AG04450 (cell line): ENCODE data around the gene SEMA5A. TPM values are rescaled to one million over a fixed set of nuclear protein-coding genes. Genes with fewer than 3 reads are reported as not detected.

ENCODE experiments used
- CTCF ChIA-PET: fragments of 300-600, 350-600 bp; formaldehyde crosslinking; extraction: SDS; loops from one replicate; lab custom pipeline; 2022; ENCODE audit warnings: antibody characterized with exemption, inconsistent platforms; lab: Charles Lee
- POLR2A ChIA-PET: fragments of 350-600 bp; formaldehyde crosslinking; extraction: SDS; loops from one replicate; lab custom pipeline; 2021; ENCODE audit warnings: antibody characterized with exemption, inconsistent platforms; lab: Yijun Ruan, JAX
- DNase-seq: peaks from one replicate; pipeline ENCODE4 v3.0.0-alpha.2; 2011; ENCODE audit warnings: low read depth, low spot score
- H3K27ac ChIP-seq: one replicate; pipeline ENCODE4 v1.5.1; 2012; ENCODE audit warnings: low read depth, low read length, control low read depth
- H3K27me3 ChIP-seq: one replicate; pipeline ENCODE4 v1.6.0; 2012; ENCODE audit warnings: low read length; ENCODE audit not compliant: control insufficient read depth, insufficient read depth
- H3K4me3 ChIP-seq: 2 replicates; pipeline ENCODE4 v1.5.1; 2011; ENCODE audit warnings: mild to moderate bottlenecking, low read depth, low read length, control low read depth
- H3K9me3 ChIP-seq: 2 replicates; pipeline ENCODE4 v1.5.1; 2012; ENCODE audit warnings: low read length; ENCODE audit not compliant: control insufficient read depth, insufficient read depth
- polyA plus RNA-seq: library from polyadenylated mRNA; depleted of rRNA; stranded (reverse); fragments of >200 nt; gene quantifications from 2 replicates; pipeline ENCODE4 v1.2.3, GENCODE V29; 2011
- TF ChIP-seq, protein P1 (sequence below): IDR thresholded peaks from 2 replicates; pipeline ENCODE4 v1.5.1; 2011; ENCODE audit warnings: low read depth, low read length, control low read depth, inconsistent platforms

SEMA5A gene
- polyA plus RNA-seq, 1 experiment: 31.8 TPM

DNA sequence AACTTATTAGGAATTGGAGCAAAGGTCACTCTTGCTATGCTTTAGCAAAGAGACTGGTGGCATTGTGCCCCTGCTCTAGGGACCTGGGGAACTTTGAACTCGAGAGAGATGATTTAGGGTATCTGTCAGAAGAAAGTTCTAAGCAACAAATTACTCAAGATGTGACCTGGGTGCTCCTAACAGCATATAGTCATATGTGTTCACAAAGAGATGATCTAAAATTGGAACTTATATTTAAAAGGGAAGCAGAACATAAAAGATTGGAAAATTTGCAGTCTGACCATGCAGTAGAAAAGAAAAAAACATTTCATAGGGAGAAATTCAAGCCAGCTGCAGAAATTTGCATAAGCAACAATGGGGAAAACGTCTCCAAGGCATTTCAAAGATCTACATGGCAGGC lies 68.3 kb downstream of the SEMA5A start:
- ChIA-PET CTCF (no interaction called here), POLR2A (no interaction called here)
- TF ChIP-seq, protein P1, sequence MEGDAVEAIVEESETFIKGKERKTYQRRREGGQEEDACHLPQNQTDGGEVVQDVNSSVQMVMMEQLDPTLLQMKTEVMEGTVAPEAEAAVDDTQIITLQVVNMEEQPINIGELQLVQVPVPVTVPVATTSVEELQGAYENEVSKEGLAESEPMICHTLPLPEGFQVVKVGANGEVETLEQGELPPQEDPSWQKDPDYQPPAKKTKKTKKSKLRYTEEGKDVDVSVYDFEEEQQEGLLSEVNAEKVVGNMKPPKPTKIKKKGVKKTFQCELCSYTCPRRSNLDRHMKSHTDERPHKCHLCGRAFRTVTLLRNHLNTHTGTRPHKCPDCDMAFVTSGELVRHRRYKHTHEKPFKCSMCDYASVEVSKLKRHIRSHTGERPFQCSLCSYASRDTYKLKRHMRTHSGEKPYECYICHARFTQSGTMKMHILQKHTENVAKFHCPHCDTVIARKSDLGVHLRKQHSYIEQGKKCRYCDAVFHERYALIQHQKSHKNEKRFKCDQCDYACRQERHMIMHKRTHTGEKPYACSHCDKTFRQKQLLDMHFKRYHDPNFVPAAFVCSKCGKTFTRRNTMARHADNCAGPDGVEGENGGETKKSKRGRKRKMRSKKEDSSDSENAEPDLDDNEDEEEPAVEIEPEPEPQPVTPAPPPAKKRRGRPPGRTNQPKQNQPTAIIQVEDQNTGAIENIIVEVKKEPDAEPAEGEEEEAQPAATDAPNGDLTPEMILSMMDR: no peak
- Histone ChIP-seq H3K27me3 (no peaks in the 10 kb centered on the region), H3K9me3 (peaks cover 14% of the 10 kb centered on the region), H3K27ac (no peak overlapping the region), H3K4me3 (no peak overlapping the region)
- DNase-seq: no peak

DNA sequence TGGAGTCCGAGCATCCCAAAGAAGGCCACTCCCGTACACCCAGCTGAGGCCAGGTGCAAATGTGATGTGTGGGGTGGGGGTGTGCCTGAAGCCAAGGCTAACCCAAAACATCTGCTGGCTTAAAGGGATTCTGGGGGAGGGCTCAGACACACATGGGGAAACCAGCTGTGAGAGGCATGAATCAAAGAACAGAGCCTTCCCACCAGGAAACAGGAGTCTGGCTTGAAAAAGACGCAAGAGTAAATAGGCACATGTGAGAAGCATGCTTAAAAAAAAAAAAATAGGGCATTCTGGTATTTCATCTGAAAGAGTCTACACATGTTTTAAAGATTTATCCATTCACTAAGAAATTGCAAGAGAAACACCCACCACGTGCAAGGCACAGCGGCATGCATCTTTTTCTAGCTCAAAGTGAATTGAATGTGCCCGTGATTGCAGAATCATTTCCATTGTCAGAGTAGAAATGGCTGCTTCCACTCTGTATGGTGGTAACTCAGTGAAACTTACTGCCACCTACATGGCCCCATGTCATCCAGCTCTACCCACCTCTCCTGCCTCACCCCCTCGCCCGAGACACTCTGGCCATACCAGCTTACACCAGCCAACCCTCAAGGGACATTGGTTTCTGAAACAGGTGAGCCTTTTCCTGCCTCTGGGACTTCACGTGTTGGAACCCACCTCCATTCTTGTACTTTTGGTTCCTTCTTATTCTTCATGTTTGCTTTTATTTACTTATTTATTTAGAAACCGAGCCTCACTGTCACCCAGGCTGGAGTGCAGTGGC lies 71.5 kb downstream of the SEMA5A start:
- CTCF ChIA-PET: no interaction called here
- H3K9me3 ChIP-seq: peaks cover 14% of the 10 kb centered on the region

DNA sequence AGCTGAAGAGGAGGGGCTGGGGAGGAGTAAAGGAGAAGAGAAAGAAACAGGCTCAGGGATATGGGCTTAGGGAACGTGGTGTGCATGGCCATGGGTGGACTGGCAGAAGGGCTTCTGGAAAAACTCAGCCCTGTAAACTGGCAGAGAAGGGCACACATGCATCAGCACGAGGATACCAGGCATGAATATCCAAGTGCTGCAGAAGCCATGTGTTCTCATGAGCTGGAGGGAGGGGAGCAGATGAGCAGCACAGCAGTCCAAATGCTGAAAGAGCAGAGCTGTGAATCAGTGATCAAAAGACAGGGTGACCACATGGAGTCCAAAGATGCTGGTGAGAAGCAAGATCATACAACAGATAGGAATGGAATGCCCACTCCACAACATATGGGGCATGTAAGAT lies 72.3 kb downstream of the SEMA5A start:
- Histone ChIP-seq H3K27ac (no peak overlapping the region), H3K9me3 (peaks cover 12% of the 10 kb centered on the region), H3K4me3 (no peak overlapping the region), H3K27me3 (no peaks in the 10 kb centered on the region)
- TF ChIP-seq, protein P1: no peak
- ChIA-PET CTCF (no interaction called here), POLR2A (no interaction called here)
- DNase-seq: no peak

More for the DNA sequence above, 71.5 kb downstream of the SEMA5A start:
- TF ChIP-seq, protein P1: no peak
- Histone ChIP-seq H3K4me3 (no peak overlapping the region), H3K27me3 (no peaks in the 10 kb centered on the region), H3K27ac (no peak overlapping the region)
- no peak for DNase-seq
- POLR2A ChIA-PET: no interaction called here

DNA sequence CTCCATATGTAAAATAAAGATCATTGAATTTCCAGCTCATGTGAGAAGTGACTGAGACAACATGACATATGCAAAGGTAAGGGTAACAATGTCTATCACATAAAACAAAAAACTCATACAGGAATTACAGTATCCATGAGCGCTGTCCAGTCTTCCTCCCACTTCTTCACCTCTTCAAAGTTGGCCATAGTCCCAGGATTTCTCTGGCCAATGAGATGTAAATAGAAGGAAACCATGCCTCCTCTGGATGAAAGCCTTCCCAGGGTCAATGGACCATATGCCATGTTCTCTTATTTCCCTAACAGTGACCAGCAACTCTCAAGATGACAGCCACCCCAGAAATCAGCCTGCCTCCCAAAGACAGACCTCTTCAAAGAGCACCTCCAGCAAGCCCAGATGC lies 75.5 kb downstream of the SEMA5A start:
- ChIA-PET POLR2A (no interaction called here), CTCF (interaction anchor here (1.0 to 1.1 kb wide), 2 partner anchors 19 to 74 kb away, joined by 3 read pairs; no protein-coding TSS in a partner anchor)
- no peak overlapping the region for H3K4me3 ChIP-seq
- DNase-seq: no peak
- H3K27me3 ChIP-seq: no peaks in the 10 kb centered on the region
- TF ChIP-seq, protein P1: no peak
- H3K27ac ChIP-seq: no peak overlapping the region
- H3K9me3 ChIP-seq: no peaks in the 10 kb centered on the region

DNA sequence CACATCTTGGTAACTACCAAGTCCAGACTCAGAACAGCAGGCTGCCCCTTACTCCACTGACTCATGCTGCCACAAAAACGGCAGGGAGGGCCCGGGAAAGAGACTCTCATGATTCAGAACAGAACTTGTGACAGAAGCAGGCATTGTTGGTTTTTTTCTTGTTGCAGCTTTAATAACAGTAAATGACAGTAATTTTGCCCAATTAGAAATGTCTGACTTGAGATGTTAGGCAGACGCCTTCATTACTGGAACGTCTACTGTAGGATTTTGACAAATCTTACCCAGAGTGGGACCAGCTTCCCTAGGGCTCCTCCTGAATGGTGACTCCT lies 77.9 kb downstream of the SEMA5A start:
- Histone ChIP-seq H3K4me3 (no peak overlapping the region), H3K9me3 (no peaks in the 10 kb centered on the region; the same call in 1 of the 2 replicates), H3K27ac (peak overlapping the region; percentile 75), H3K27me3 (no peaks in the 10 kb centered on the region)
- TF ChIP-seq, protein P1: no peak
- CTCF ChIA-PET: no interaction called here
- POLR2A ChIA-PET: no interaction called here
- DNase-seq: peak; percentile 66
